Stimulated activated CD8-positive, alpha-beta memory T cell treated with anti-CD3 and anti-CD28 coated beads, Interleukin-2, amount 100 ng/mL, for 48 hours (primary cell): Measurements from ENCODE around the gene DNAL4.
A peak's percentile ranks its signal among the peaks of the same experiment; 100 is the strongest.

Experiments used
- DNase-seq, 2 donors: peaks; one replicate each; pipeline ENCODE4 v3.0.0-alpha.2; 2020; ENCODE audit warnings: low read depth in 2 of 2

The DNAL4 gene

GRCh38 chr22:38758276-38758945 is 35.5 kb downstream of the DNAL4 start:
- peak; percentile 52 to 63 for DNase-seq

DNA sequence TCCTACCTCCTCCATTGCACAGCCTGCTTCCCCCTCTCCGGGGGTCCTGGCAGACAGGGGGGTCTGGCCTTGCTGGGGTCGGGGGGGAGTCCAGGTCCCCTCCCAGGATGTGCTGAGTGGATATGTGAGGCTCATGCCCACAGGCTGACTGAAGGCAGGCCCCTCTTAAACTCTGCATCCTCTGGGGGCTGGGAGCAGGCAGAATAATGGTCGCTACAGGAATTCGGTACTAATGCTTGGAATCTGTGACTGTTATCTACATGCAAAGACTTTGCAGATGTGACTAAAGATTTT is 36.5 kb downstream of the DNAL4 start:
- no peak for DNase-seq

- DNase-seq, result no peak
Measured at GRCh38 chr22:38756711-38757463, 37.1 kb downstream of the DNAL4 start.

DNA sequence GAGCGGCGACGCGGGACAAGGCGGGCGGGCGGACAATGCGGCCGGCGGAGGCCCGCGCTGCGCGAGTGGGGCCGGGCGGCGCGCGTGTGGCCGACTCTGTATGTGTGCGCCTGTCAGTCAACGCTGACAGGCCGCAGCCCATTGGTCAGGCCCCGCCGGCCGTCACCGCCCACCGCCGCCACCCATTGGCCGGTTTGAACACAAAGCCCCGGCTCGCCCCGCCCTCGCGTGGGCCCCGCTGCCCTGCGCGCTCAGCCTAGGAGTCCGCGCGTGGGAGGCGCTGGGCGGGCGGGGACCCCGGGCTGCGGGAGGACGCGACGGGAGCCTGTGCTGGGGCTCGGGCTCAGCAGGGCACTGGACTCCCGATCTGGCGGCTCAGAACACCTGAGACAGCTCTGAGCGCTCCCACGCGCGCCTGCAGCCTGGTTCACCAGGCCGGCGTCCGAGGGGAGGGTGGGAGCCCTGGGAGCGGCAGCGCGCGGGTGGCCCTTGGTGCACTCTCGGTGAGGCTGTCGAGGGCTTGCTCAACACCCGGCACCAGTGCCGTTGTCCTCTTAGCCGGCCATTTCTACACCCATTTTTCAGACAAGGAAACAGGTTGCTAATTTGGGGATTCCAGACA is 37.9 kb downstream of the DNAL4 start, which contains the start of gene SUN2:
Gene SUN2 (minus strand): TSS at position 88 of the 622 bp plus-strand sequence. CDS start 3,370 bp downstream, outside the sequence.
- peak; percentile 93 for DNase-seq

- peak; percentile 45 to 52 for DNase-seq
Measured at GRCh38 chr22:38755155-38755910, 38.6 kb downstream of the DNAL4 start.

DNA sequence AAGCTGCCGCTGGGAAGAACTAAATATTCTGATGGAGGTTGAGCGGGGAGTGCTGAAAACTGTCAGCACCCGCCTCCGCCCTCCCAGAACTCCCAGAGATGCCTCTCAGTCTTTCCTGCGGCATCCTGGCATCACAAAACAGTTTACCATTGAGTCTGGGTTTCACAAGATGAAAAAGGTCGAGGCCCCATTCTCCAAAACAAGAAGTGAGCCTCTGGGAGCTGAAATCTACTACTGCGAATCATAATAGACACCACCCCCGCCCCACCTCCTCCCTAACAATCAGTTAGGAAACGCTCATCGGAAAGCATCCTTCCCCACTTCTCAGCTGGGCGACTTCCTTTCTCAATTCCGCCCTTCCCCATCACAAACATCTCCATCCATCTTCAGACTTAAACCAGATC is 39.2 kb downstream of the DNAL4 start:
- no peak for DNase-seq

- DNase-seq, result no peak
Measured at GRCh38 chr22:38753948-38754750, 39.8 kb downstream of the DNAL4 start.

GRCh38 chr22:38751422-38752346 is 42.3 kb downstream of the DNAL4 start:
- DNase-seq, result peak; percentile 53 to 64

- DNase-seq, result no peak
Measured at GRCh38 chr22:38751066-38751421, 42.9 kb downstream of the DNAL4 start.

GRCh38 chr22:38750638-38751037 is 43.3 kb downstream of the DNAL4 start:
- DNase-seq, result no peak

DNA sequence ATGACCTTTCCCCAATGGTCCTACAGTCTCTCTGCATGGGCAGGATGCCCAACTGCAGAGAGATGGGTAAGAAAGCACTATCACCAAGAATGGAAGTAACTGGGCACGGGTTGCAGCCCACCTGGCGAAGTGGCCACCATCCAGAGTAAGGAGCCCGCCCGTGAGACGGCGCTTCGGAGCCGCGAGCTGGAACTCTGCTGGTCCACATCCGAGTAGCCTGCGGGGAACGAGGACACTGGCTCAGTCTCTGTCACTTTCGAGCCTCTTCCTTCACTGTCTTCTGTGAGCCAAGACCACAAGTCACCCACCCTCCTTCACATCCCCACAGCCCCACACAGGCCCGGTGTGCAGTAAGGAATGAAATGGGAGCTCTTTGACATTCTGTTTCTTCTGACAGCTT is 43.8 kb downstream of the DNAL4 start:
- no peak for DNase-seq

- no peak for DNase-seq
Measured at GRCh38 chr22:38748487-38749136, 45.3 kb downstream of the DNAL4 start.

GRCh38 chr22:38745676-38746460 is 48.1 kb downstream of the DNAL4 start:
- DNase-seq, result no peak

GRCh38 chr22:38744981-38745380 is 49.0 kb downstream of the DNAL4 start:
- no peak for DNase-seq

DNA sequence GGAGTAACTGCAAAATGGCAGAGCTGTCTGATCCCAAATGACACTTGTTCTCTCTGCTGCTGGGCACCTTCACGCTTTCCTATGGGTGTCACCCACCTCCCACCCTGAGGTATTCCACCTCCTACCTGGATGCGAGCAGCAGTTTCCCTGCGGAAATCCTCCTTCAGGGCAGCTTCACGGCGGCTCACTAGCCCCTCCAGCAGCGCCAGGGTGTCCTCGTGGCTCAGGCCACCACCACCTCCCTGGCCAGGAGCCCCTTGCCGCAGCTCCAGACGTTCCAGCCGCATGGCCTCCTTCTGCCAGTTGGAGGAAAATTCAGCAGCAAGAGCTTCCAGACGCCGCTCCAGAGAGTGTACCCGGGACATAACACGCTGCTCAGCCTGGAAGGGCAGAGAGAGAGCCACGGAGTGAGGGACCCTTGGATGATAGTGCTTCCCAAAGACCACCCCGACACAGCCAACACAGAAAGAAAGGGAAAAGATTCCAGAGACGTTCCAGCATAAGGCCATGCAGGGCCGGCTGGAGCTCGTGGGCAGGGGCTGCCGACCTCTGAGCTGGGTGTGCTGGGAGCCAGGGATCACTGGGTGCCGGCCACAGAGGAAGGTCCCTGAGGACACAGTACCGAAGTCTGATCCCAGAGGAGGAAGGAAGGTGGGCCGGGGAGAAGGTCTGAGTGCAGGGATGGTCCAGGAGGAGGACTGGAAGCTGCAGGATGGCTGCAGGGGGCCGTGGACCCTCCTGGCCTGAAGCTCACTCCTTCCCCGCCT is 51.6 kb downstream of the DNAL4 start:
- DNase-seq, result no peak

GRCh38 chr22:38741576-38741975 is 52.4 kb downstream of the DNAL4 start:
- no peak for DNase-seq

DNA sequence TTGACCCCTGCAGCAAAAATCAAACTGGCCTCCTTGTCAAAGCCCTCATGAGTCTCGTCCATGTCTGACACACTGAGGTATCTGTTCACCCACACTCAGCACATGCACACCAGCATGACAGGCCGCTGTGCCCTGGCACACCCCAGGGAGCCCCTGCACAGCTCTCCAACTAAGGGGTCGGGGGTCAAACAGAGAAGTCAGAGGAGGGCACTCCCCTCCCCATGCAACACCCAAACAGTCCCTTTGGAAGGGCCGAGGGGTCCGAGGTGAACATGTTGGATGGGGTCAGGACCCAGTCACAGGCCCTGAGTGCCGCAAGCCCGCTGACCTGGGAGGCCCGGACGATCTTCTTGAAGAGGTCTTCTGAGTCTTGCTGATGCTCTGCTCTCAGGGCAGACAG is 52.8 kb downstream of the DNAL4 start:
- no peak for DNase-seq

DNA sequence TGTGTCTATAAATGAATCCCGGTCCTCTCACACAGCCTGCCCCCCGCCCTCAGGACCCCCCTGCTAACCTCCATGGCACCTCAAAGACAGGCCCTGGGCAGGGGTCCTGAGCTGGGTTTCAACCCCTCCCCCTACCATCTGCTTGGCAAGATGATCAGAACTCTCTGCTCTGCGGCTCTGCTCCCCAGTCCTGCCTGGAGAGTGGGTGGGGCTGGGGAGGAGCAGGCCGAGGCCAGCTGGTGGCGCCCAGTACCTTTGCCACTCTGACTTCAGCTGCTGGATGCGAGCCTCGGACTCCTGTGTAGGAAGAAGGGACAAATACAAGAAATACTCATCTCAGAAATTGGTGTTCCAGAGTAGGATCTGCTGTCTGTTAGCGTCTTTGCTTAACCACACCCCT is 53.2 kb downstream of the DNAL4 start:
- DNase-seq, result no peak
